HepG2 (cell line): Measurements from ENCODE around the gene TSPAN32. TPM values are rescaled to one million over a fixed set of nuclear protein-coding genes. Genes with fewer than 3 reads are reported as not detected.

Experiments used
- ATAC-seq: fragments of 200-7000 bp; cut with Tn5 transposase; 3 replicates; pipeline ENCODE4 v1.9.1; 2020; ENCODE audit warnings: mild to moderate bottlenecking, moderate library complexity
- BruUV-seq: library from RNA; stranded (reverse); fragments of 400-500 nt; replicated peaks from 2 replicates; lab custom pipeline; 2021; lab: Mats Ljungman, UMichigan
- CTCF ChIA-PET: fragments of 300-600 bp; formaldehyde crosslinking; extraction: SDS; loops from one replicate; lab custom pipeline; 2021; ENCODE audit warnings: low total read pairs, inconsistent platforms, low intra/inter-chr PET ratio; lab: Yijun Ruan, JAX
- POLR2A ChIA-PET: fragments of 350-600 bp; sonication (Branson Sonifier 250); formaldehyde crosslinking; loops from one replicate; lab custom pipeline; 2020; ENCODE audit warnings: antibody characterized with exemption, inconsistent platforms; lab: Yijun Ruan, JAX
- DNase-seq: peaks from one replicate; pipeline ENCODE4 v3.0.0-alpha.2; 2015; ENCODE audit warnings: low spot score
- FAIRE-seq: peaks from 3 replicates; lab custom pipeline; 2011; peaks lifted over from hg19 to GRCh38; lab: Jason Lieb, UNC
- H2AFZ ChIP-seq: one replicate; pipeline ENCODE4 v1.6.1; 2011; ENCODE audit warnings: low read length, inconsistent platforms
- H3K27ac ChIP-seq: fragments of 300-600 bp; 3 replicates; pipeline ENCODE4 v1.8.0; 2011; ENCODE audit warnings: mixed run types, mild to moderate bottlenecking, mixed read lengths, low read length, inconsistent platforms; ENCODE audit not compliant: insufficient read depth; ENCODE audit errors: extremely low read length
- H3K27me3 ChIP-seq, 2 experiments: fragments of 200-600 bp in 1 of 2; 2 replicates in 1 of 2; 3 replicates in 1 of 2; pipeline versions ENCODE4 v1.6.0 to v1.8.0; 2011; ENCODE audit warnings: low read length in 2 of 2, mild to moderate bottlenecking in 2 of 2, moderate library complexity in 2 of 2, inconsistent platforms in 1 of 2; ENCODE audit not compliant: insufficient read depth in 2 of 2, control insufficient read depth in 1 of 2
- H3K36me3 ChIP-seq, 2 experiments: fragments of 200-600 bp in 1 of 2; replicated peaks in 1 of 2; 2 replicates in 1 of 2; 3 replicates in 1 of 2; pipeline versions ENCODE4 v1.5.1 to v1.8.0; 2011; ENCODE audit warnings: low read length in 2 of 2, inconsistent platforms in 1 of 2; ENCODE audit not compliant: insufficient read depth in 2 of 2, control insufficient read depth in 1 of 2
- H3K4me1 ChIP-seq: 2 replicates; pipeline ENCODE4 v1.5.1; 2012; ENCODE audit warnings: low read length, inconsistent platforms; ENCODE audit not compliant: insufficient read depth
- H3K4me2 ChIP-seq: 2 replicates; pipeline ENCODE4 v1.6.0; 2011; ENCODE audit warnings: low read depth, low read length, inconsistent platforms
- H3K4me3 ChIP-seq, 3 experiments: fragments of 200-600 bp in 1 of 3; sonication (generic), shearing (Covaris generic) in 1 of 3; replicated peaks in 1 of 3; 2 replicates each; pipeline ENCODE4 v1.5.1; 2011 to 2016; ENCODE audit warnings: low read length in 3 of 3, inconsistent platforms in 2 of 3, low read depth in 2 of 3, mild to moderate bottlenecking in 2 of 3, control low read depth in 1 of 3, mixed read lengths in 1 of 3; ENCODE audit not compliant: insufficient read depth in 1 of 3
- H3K79me2 ChIP-seq: one replicate; pipeline ENCODE4 v1.6.1; 2011; ENCODE audit warnings: low read length, inconsistent platforms; ENCODE audit not compliant: insufficient read depth
- H3K9ac ChIP-seq: 2 replicates; pipeline ENCODE4 v1.6.0; 2011; ENCODE audit warnings: mild to moderate bottlenecking, low read depth, low read length, inconsistent platforms; ENCODE audit not compliant: insufficient read depth
- H3K9me3 ChIP-seq: 2 replicates; pipeline ENCODE4 v1.5.1; 2012; ENCODE audit warnings: mild to moderate bottlenecking, low read length
- H4K20me1 ChIP-seq: 2 replicates; pipeline ENCODE4 v1.6.0; 2011; ENCODE audit warnings: inconsistent platforms, mild to moderate bottlenecking, low read length, moderate library complexity; ENCODE audit not compliant: insufficient read depth
- CEBPG ChIP-seq: IDR thresholded peaks from 2 replicates; pipeline ENCODE4 v1.6.1; 2016
- DPF2 ChIP-seq: sonication (generic); formaldehyde crosslinking; IDR thresholded peaks from 2 replicates; pipeline ENCODE4 v1.4.0; 2020; ENCODE audit warnings: mild to moderate bottlenecking, low read depth, missing genetic modification reagents, borderline replicate concordance
- KMT2A ChIP-seq: sonication (generic); formaldehyde crosslinking; IDR thresholded peaks from 2 replicates; pipeline ENCODE4 v1.4.0; 2020; ENCODE audit warnings: missing genetic modification reagents
- SP140L ChIP-seq: sonication (generic); formaldehyde crosslinking; IDR thresholded peaks from 2 replicates; pipeline ENCODE4 v1.4.0; 2020; ENCODE audit warnings: missing genetic modification reagents, borderline replicate concordance
- SYNCRIP ChIP-seq: fragments of 200-400 bp; formaldehyde crosslinking; IDR thresholded peaks from 2 replicates; pipeline ENCODE4 v1.6.1; 2018; ENCODE audit warnings: mild to moderate bottlenecking, low read depth, low read length; ENCODE audit not compliant: insufficient read depth
- ZNF253 ChIP-seq: sonication (generic); formaldehyde crosslinking; IDR thresholded peaks from 2 replicates; pipeline ENCODE4 v1.8.0; 2022; ENCODE audit warnings: mild to moderate bottlenecking, missing genetic modification reagents, borderline replicate concordance
- ZNF607 ChIP-seq: sonication (generic); formaldehyde crosslinking; IDR thresholded peaks from 2 replicates; pipeline ENCODE4 v1.5.1; 2020; ENCODE audit warnings: missing genetic modification reagents, mild to moderate bottlenecking, borderline replicate concordance
- ZNF724P ChIP-seq: sonication (generic); formaldehyde crosslinking; IDR thresholded peaks from 2 replicates; pipeline ENCODE4 v1.8.0; 2022; ENCODE audit warnings: missing genetic modification reagents, borderline replicate concordance
- WGBS: methylation state at CpG from one replicate; pipeline ENCODE4 v1.1.6; 2017; ENCODE audit warnings: low lambda C conversion rate; 5-methylcytosine and 5-hydroxymethylcytosine counted together
- in situ Hi-C: cut with HindIII; loops from 2 replicates; pipeline ENCODE4 v1.10.0; 2017; ENCODE audit warnings: low pct_unique_long_range_greater_than_20kb; ENCODE audit not compliant: extremely low pct_ligation_motif_present
- intact Hi-C: fragments of 100-400 bp; cut with micrococcal nuclease; formaldehyde crosslinking; loops from one replicate; pipeline ENCODE4 v1.10.0; 2022; ENCODE audit not compliant: unreplicated experiment
- polyA plus RNA-seq, 8 experiments: library from polyadenylated mRNA; depleted of rRNA in 3 of 8; stranded (reverse) in 7 of 8; unstranded in 1 of 8; fragments of >200 nt; fragmentation: Illumina TruSeq in 4 of 8; extraction: Trizol in 4 of 8; gene quantifications; 2 replicates each; pipeline versions ENCODE4 v1.2.1 to v1.2.3, GENCODE V29; 2011 to 2016; ENCODE audit warnings: low read depth in 4 of 8, missing spikeins in 1 of 8, mixed read lengths in 1 of 8; ENCODE audit not compliant: insufficient read depth in 1 of 8
- total RNA-seq, 5 experiments: library from RNA; depleted of rRNA; stranded (reverse); fragments of >200 nt; fragmentation: Illumina TruSeq; extraction: Trizol; gene quantifications; 2 replicates each; pipeline ENCODE4 v1.2.3, GENCODE V29; 2016; ENCODE audit warnings: low read depth in 1 of 5
- TF ChIP-seq, protein P1 (sequence below): sonication (generic); formaldehyde crosslinking; IDR thresholded peaks from 2 replicates; pipeline ENCODE4 v1.9.0; 2021; ENCODE audit warnings: missing genetic modification reagents, borderline replicate concordance
- TF ChIP-seq, protein P2 (sequence below): sonication (generic); formaldehyde crosslinking; IDR thresholded peaks from 2 replicates; pipeline ENCODE4 v1.9.0; 2022; ENCODE audit warnings: low read depth, missing genetic modification reagents

Gene TSPAN32
- total and polyA plus RNA-seq, 2 of the 13 experiments (the other 11 are each of a cell fraction or from before 2014, with no cell fraction given): 0.09 to 0.70 TPM

DNA sequence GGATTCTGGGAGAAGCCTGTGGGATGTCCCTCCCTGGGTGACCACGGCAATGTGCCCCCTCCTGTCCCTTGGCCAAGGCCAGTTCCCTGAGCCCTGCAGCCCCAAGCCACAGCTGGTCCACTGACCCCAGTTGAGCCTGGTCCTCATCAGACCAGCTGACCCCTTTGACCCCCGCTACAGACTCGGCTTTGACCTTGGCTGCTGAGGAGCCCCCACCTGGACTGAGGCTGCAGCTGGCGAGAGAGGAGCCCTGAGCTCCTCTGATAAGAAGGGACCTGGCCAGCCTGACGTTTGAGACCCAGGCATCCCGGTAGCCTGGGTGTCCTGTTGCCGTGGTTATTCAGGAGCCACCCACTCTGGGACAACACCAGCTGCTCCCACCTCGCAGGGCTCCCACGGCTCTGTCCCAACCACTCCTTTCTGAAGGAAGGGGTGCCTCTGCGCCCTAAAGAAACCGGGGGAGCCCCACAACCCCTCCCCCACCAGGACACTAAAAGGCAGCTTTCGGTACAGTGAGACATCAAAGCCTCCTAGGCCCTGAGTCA lies 34.4 kb upstream of the TSPAN32 start:
- in situ Hi-C loops (no loop called here), intact Hi-C loops (loop anchor here (10.0 kb wide), 1 partner anchor 53 kb away; no protein-coding TSS in a partner anchor)
- WGBS: 65% methylated on average over 8 of the region's 12 CpGs
- no TSS peak for BruUV-seq
- no peak for TF ChIP-seq CEBPG (CRISPR knock-in tag)
- TF ChIP-seq, protein P1, sequence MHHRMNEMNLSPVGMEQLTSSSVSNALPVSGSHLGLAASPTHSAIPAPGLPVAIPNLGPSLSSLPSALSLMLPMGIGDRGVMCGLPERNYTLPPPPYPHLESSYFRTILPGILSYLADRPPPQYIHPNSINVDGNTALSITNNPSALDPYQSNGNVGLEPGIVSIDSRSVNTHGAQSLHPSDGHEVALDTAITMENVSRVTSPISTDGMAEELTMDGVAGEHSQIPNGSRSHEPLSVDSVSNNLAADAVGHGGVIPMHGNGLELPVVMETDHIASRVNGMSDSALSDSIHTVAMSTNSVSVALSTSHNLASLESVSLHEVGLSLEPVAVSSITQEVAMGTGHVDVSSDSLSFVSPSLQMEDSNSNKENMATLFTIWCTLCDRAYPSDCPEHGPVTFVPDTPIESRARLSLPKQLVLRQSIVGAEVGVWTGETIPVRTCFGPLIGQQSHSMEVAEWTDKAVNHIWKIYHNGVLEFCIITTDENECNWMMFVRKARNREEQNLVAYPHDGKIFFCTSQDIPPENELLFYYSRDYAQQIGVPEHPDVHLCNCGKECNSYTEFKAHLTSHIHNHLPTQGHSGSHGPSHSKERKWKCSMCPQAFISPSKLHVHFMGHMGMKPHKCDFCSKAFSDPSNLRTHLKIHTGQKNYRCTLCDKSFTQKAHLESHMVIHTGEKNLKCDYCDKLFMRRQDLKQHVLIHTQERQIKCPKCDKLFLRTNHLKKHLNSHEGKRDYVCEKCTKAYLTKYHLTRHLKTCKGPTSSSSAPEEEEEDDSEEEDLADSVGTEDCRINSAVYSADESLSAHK (CRISPR knock-in tag): no peak
- TF ChIP-seq DPF2: no peak
- TF ChIP-seq ZNF253 (CRISPR knock-in tag): no peak
- TF ChIP-seq SP140L (CRISPR knock-in tag): no peak
- no peak for TF ChIP-seq ZNF607
- no peak for TF ChIP-seq ZNF724P (CRISPR knock-in tag)
- TF ChIP-seq KMT2A (CRISPR knock-in tag): no peak
- TF ChIP-seq, protein P2, sequence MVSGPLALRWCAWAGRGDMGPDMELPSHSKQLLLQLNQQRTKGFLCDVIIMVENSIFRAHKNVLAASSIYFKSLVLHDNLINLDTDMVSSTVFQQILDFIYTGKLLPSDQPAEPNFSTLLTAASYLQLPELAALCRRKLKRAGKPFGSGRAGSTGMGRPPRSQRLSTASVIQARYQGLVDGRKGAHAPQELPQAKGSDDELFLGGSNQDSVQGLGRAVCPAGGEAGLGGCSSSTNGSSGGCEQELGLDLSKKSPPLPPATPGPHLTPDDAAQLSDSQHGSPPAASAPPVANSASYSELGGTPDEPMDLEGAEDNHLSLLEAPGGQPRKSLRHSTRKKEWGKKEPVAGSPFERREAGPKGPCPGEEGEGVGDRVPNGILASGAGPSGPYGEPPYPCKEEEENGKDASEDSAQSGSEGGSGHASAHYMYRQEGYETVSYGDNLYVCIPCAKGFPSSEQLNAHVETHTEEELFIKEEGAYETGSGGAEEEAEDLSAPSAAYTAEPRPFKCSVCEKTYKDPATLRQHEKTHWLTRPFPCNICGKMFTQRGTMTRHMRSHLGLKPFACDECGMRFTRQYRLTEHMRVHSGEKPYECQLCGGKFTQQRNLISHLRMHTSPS (CRISPR knock-in tag): no peak
- TF ChIP-seq SYNCRIP: no peak
- Histone ChIP-seq H3K36me3 (no peaks in the 10 kb centered on the region), H3K27me3 (peaks cover 6 to 35% of the 10 kb centered on the region in 2 experiments; a peak in 4 of 5 replicates), H3K4me3 (no peak overlapping the region), H2AFZ (no peak overlapping the region), H3K79me2 (no peaks in the 10 kb centered on the region), H4K20me1 (no peaks in the 10 kb centered on the region), H3K9ac (no peak overlapping the region), H3K27ac (no peak overlapping the region), H3K9me3 (no peaks in the 10 kb centered on the region), H3K4me2 (no peak overlapping the region), H3K4me1 (peaks cover 10% of the 10 kb centered on the region; the same call in 1 of the 2 replicates)
- ChIA-PET CTCF (no interaction called here), POLR2A (interaction anchor here (1.6 kb wide), 1 partner anchor 53 kb away, joined by 4 read pairs; no protein-coding TSS in a partner anchor)
- DNase-seq (no peak), FAIRE-seq (no peak), ATAC-seq (no peak)
